ENCODE measurements around the gene RMDN3. TPM values are rescaled to one million over a fixed set of nuclear protein-coding genes. Genes with fewer than 3 reads are reported as not detected.

Gene RMDN3
- total and polyA plus RNA-seq, 2 of the 13 experiments (the other 11 are each of a cell fraction or from before 2014, with no cell fraction given): 16.8 to 19.5 TPM

GRCh38 chr15:40694688-40695468, 60.2 kb downstream of the RMDN3 start, which contains the start of gene RAD51 (continued):
- peak; percentile 37 for TF ChIP-seq TBX2 (CRISPR knock-in tag; IDR thresholded peaks at IDR 0.05; ENCODE audit: borderline replicate concordance)
- TF ChIP-seq FOXP1 (IDR thresholded peaks at IDR 0.05): no peak
- TF ChIP-seq FOXP1 (CRISPR knock-in tag; IDR thresholded peaks at IDR 0.05): peak; percentile 30; the same call in 1 of the 2 replicates
- peak; percentile 46 for TF ChIP-seq TEAD3 (CRISPR knock-in tag; optimal IDR thresholded peaks at IDR 0.05; ENCODE audit: borderline replicate concordance)
- TF ChIP-seq E2F2 (CRISPR knock-in tag; IDR thresholded peaks at IDR 0.05; ENCODE audit: borderline replicate concordance): peak; percentile 92; the same call in 1 of the 2 replicates
- no peak for TF ChIP-seq ZNF441 (CRISPR knock-in tag; IDR thresholded peaks at IDR 0.05; ENCODE audit: borderline replicate concordance)
- TF ChIP-seq CEBPG (CRISPR knock-in tag; IDR thresholded peaks at IDR 0.05): no peak
- no peak for TF ChIP-seq SMARCE1 (IDR thresholded peaks at IDR 0.05; ENCODE audit: borderline replicate concordance)
- peak; percentile 69; the same call in 1 of the 2 replicates for TF ChIP-seq TARDBP (CRISPR knock-in tag; IDR thresholded peaks at IDR 0.05)
- TF ChIP-seq ARHGAP35 (CRISPR knock-in tag; IDR thresholded peaks at IDR 0.05; ENCODE audit: borderline replicate concordance): no peak
- no peak for TF ChIP-seq CCAR2 (optimal IDR thresholded peaks at IDR 0.05; ENCODE audit: low read depth, low read length)
- no peak for TF ChIP-seq ZNF407 (CRISPR knock-in tag; IDR thresholded peaks at IDR 0.05; ENCODE audit: not compliant biosample characterization)
- TF ChIP-seq RBM39 (IDR thresholded peaks at IDR 0.05; ENCODE audit: low read depth, low read length, poor library complexity, severe bottlenecking): peak; percentile 67
- TF ChIP-seq PBX2 (CRISPR knock-in tag; IDR thresholded peaks at IDR 0.05): no peak
- TF ChIP-seq MBD4 (IDR thresholded peaks at IDR 0.05; ENCODE audit: borderline replicate concordance, low read length): no peak
- peak; percentile 79 for TF ChIP-seq ZFY (CRISPR knock-in tag; IDR thresholded peaks at IDR 0.05)
- TF ChIP-seq ZFP1 (CRISPR knock-in tag; IDR thresholded peaks at IDR 0.05): no peak
- no peak for TF ChIP-seq ZNF432 (CRISPR knock-in tag; IDR thresholded peaks at IDR 0.05; ENCODE audit: borderline replicate concordance)
- no peak for TF ChIP-seq GLI4 (CRISPR knock-in tag; IDR thresholded peaks at IDR 0.05; ENCODE audit: borderline replicate concordance)
- TF ChIP-seq ZNF260 (CRISPR knock-in tag; IDR thresholded peaks at IDR 0.05; ENCODE audit: borderline replicate concordance, low read depth): no peak
- TF ChIP-seq SRSF1 (optimal IDR thresholded peaks at IDR 0.05; ENCODE audit: low read depth, low read length): no peak

Data from HepG2 (cell line).